Endothelial cell (in vitro differentiated cells): ENCODE measurements around the gene STRA8. TPM values are rescaled to one million over a fixed set of nuclear protein-coding genes. Genes with fewer than 3 reads are reported as not detected.

Experiments used
- DNase-seq: peaks from one replicate; pipeline ENCODE4 v3.0.0; 2021; ENCODE audit warnings: low spot score
- H3K27ac Mint-ChIP-seq: one replicate; pipeline ENCODE4 v1.8.0; 2021; ENCODE audit warnings: mixed read lengths, inconsistent platforms; ENCODE audit not compliant: unreplicated experiment
- H3K27me3 Mint-ChIP-seq: one replicate; pipeline ENCODE4 v1.8.0; 2021; ENCODE audit warnings: mild to moderate bottlenecking, moderate library complexity, mixed read lengths, inconsistent platforms; ENCODE audit not compliant: unreplicated experiment
- H3K36me3 Mint-ChIP-seq: one replicate; pipeline ENCODE4 v1.8.0; 2021; ENCODE audit warnings: mild to moderate bottlenecking, low read depth, mixed read lengths, inconsistent platforms; ENCODE audit not compliant: unreplicated experiment
- H3K4me1 Mint-ChIP-seq: one replicate; pipeline ENCODE4 v1.8.0; 2021; ENCODE audit warnings: mild to moderate bottlenecking, mixed read lengths, inconsistent platforms; ENCODE audit not compliant: unreplicated experiment
- H3K4me3 Mint-ChIP-seq: one replicate; pipeline ENCODE4 v1.8.0; 2021; ENCODE audit warnings: mild to moderate bottlenecking, mixed read lengths, inconsistent platforms; ENCODE audit not compliant: unreplicated experiment
- H3K9me3 Mint-ChIP-seq: one replicate; pipeline ENCODE4 v1.8.0; 2021; ENCODE audit warnings: mixed read lengths, inconsistent platforms; ENCODE audit not compliant: unreplicated experiment
- long read RNA-seq: library from polyadenylated mRNA; unstranded; transcript quantifications from one replicate; pipeline ENCODE4 v2.0.0, GENCODE V29; 2020; ENCODE audit not compliant: unreplicated experiment
- total RNA-seq: library from RNA; stranded (reverse); fragmentation: NEBNext Ultra II Directional; extraction: Animal tissue kit (Norgen Biotek cat#: 25700); gene quantifications from one replicate; pipeline ENCODE4 v1.2.1, GENCODE V29; 2021; ENCODE audit not compliant: unreplicated experiment
- TF ChIP-seq, protein P1 (sequence below): fragments of 200-600 bp; sonication (generic); IDR thresholded peaks from one replicate; pipeline ENCODE4 v1.5.0; 2021; ENCODE audit warnings: antibody characterized with exemption; ENCODE audit not compliant: unreplicated experiment

STRA8 gene, protein sequence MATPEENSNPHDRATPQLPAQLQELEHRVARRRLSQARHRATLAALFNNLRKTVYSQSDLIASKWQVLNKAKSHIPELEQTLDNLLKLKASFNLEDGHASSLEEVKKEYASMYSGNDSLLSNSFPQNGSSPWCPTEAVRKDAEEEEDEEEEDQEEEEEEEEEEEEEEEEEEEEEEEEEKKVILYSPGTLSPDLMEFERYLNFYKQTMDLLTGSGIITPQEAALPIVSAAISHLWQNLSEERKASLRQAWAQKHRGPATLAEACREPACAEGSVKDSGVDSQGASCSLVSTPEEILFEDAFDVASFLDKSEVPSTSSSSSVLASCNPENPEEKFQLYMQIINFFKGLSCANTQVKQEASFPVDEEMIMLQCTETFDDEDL
- not detected for total RNA-seq
- long read RNA-seq, partial matches to known transcripts, result 0 of 1 reads
- long read RNA-seq, other reads (novel, unspliced or antisense), result 1 of 1 reads

GRCh38 chr7:135233570-135233969 lies at the start of gene STRA8:
STRA8 (plus strand) TSS chr7:135233838; CDS start chr7:135240525, 6,687 bp downstream.
- Mint-ChIP-seq H3K27ac (no peak within 1 kb of the TSS), H3K4me3 (no peak within 1 kb of the TSS)
- TF ChIP-seq, protein P1, sequence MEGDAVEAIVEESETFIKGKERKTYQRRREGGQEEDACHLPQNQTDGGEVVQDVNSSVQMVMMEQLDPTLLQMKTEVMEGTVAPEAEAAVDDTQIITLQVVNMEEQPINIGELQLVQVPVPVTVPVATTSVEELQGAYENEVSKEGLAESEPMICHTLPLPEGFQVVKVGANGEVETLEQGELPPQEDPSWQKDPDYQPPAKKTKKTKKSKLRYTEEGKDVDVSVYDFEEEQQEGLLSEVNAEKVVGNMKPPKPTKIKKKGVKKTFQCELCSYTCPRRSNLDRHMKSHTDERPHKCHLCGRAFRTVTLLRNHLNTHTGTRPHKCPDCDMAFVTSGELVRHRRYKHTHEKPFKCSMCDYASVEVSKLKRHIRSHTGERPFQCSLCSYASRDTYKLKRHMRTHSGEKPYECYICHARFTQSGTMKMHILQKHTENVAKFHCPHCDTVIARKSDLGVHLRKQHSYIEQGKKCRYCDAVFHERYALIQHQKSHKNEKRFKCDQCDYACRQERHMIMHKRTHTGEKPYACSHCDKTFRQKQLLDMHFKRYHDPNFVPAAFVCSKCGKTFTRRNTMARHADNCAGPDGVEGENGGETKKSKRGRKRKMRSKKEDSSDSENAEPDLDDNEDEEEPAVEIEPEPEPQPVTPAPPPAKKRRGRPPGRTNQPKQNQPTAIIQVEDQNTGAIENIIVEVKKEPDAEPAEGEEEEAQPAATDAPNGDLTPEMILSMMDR, result no peak

DNA sequence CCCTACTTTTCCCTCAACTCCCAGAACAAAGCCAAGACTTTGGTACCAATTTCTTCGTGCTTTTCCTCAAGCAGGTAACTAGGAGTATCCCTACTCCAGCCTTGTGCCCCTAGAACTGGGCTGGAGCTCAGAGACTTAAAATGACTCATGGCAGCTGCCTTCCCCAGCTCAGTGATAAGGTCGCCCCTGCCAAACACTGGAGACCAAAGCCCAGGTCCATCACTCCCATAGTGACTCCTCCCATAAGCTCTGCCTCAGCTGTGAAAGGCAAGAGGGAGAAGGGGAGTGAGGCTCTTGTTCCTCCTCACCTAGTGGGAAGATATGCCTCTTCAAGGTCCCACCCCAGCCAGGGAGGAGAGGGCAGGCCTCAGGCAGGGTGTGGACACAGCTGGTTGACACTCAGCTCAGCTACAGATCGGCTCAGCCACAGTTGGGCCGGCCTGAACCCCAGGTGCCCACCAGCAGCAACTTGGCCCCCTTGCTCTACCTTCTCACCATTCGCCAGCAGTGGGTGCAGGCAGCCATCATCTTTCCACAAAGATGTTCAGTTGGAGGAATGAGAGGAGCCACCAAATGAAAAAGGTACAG lies 49.3 kb upstream of the STRA8 start:
- no peak for DNase-seq
- peaks cover 45% of the 10 kb centered on the region for H3K36me3 Mint-ChIP-seq
- H3K4me3 Mint-ChIP-seq, result no peak overlapping the region
- no peaks in the 10 kb centered on the region for H3K4me1 Mint-ChIP-seq
- TF ChIP-seq, protein P1, result no peak
- H3K27ac Mint-ChIP-seq, result no peak overlapping the region
- peaks cover 5% of the 10 kb centered on the region for H3K27me3 Mint-ChIP-seq
- H3K9me3 Mint-ChIP-seq, result peaks cover 9% of the 10 kb centered on the region

More at GRCh38 chr7:135233570-135233969, at the start of gene STRA8:
- no peak for DNase-seq
- no peaks in the 10 kb centered on the region for H3K9me3 Mint-ChIP-seq
- no peaks in the 10 kb centered on the region for H3K36me3 Mint-ChIP-seq
- H3K4me1 Mint-ChIP-seq, result no peaks in the 10 kb centered on the region
- no peaks in the 10 kb centered on the region for H3K27me3 Mint-ChIP-seq

DNA sequence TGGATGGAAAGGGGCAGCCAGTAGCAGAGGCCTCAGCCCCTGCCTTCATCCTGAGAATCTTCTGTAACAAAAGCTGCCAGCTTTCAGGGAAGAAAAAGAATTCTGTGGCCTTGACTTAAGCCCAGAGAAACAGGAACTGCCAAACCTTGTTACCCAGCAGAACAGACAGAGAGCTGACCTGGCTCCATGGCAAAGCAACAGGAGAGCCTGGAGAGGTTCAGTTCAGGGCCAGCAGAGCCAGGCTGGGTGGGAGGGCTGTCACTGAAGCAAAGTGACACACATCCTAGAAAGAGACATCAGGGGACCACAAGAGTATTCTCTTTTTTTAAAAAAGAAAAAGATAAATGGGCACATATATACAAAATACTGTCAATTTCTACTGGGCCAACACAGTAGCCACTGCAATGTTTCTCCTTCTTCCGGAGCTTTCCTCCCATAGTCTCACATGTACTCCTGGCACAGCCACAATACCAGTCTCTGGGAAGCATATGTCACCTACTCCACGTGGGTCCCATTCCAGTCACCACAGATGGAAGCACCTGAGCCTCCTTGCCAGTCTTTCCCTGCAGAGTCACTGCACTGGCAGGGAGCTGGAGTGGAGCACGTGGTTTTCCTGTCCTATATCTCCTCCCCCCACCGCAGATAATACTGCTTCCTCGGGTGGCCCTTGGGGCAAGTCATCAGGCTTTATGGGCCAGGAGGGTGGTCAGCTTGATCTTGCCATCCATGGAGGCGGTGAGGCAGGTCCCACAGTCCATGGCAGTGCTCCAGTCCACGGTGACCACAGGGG lies 48.0 kb upstream of the STRA8 start:
- H3K4me1 Mint-ChIP-seq, result no peaks in the 10 kb centered on the region
- TF ChIP-seq, protein P1, result no peak

GRCh38 chr7:135186261-135186540 lies 47.4 kb upstream of the STRA8 start:
- TF ChIP-seq, protein P1, result no peak
- H3K27ac Mint-ChIP-seq, result no peak overlapping the region
- peaks cover 44% of the 10 kb centered on the region for H3K36me3 Mint-ChIP-seq
- H3K4me1 Mint-ChIP-seq, result no peaks in the 10 kb centered on the region
- H3K27me3 Mint-ChIP-seq, result peaks cover 5% of the 10 kb centered on the region
- no peak for DNase-seq
- no peak overlapping the region for H3K4me3 Mint-ChIP-seq
- H3K9me3 Mint-ChIP-seq, result peaks cover 6% of the 10 kb centered on the region

More for the DNA sequence above, 48.0 kb upstream of the STRA8 start:
- Mint-ChIP-seq H3K27me3 (peaks cover 5% of the 10 kb centered on the region), H3K9me3 (peaks cover 9% of the 10 kb centered on the region), H3K36me3 (peaks cover 46% of the 10 kb centered on the region), H3K4me3 (no peak overlapping the region), H3K27ac (no peak overlapping the region)
- DNase-seq, result no peak
